HG03064 (cell line): Measurements from ENCODE around the gene GSC.

Experiments used
- ATAC-seq: cut with Tn5 transposase; IDR thresholded peaks from one replicate; pipeline ENCODE4 v1.9.1; 2021; ENCODE audit warnings: low read depth; ENCODE audit not compliant: unreplicated experiment

GSC gene

DNA sequence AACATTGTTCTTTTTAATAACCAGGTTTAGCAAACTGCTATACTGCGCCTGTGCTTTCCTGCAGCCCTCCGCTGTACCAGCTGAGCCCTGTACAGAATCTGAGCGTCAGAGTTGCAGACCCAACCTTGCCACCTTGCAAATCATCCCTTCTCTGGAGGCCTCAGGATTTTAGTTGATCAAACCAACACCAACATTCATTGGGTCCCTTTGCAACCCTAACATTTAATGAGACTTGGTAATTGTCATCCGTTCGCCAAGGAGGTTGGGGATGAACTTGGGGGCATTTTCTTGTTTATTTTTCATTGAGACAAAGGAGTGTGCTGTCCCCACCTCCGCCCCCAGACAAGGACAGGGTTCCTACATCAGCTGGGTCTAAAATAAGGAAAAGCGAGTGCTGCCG lies 2.6 kb upstream of the GSC start:
- ATAC-seq, result no peak

- ATAC-seq, result no peak
Observed at GRCh38 chr14:94771906-94772490, 2.1 kb upstream of the GSC start.

DNA sequence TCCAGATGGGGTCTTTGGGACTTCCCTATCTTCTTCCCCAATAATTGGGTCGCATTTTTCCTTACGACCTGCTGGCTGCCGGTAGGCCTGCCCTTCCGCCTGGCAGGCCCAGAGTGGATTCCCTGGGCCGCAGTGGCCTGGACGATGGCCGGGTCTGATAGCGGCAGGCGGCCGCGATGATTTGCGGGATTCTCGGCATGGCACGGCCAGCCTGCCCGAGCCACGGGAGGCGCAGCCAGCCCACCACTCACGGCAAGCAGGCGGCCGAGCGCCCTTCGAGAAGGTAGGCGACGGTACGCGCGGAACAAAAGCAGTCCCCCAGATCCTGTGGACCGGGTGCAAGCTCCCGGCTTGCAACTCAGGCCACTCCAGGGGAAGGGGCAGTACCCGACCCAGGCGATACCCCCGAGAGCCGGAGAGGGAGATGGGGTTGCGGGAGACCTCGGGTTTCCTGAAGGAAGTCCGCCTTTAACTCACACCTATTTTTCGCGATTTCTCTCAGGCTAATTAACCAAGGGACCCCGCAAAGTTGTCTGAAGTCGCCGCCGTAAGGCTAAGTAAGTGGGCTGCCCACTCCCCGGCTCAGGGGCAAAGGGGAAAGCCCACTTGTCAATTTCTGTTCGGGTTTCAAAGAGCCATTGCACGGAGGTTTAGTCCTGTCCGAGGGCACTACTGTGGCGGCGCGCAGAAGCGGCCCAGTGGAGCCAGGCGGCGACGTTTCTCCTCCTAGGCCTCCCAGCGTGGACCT lies 1.4 kb upstream of the GSC start:
- no peak for ATAC-seq

DNA sequence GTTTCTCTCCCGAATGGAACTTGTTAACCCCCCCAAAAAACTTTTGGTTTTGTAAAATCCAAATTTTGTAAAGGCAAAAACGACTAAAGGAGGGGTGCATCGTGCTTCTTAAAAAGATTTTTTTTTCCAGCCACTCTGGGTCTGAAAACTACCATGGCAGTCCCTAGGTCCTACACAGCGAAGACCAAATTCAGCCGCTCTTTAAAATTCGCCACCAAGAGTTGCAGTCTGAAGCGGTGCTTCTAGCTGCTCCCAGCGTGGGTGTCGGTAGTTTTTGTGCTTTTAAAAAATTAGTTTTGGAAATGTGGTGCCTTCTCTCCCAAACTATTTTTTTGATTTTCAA lies 873 bp upstream of the GSC start:
- no peak for ATAC-seq

DNA sequence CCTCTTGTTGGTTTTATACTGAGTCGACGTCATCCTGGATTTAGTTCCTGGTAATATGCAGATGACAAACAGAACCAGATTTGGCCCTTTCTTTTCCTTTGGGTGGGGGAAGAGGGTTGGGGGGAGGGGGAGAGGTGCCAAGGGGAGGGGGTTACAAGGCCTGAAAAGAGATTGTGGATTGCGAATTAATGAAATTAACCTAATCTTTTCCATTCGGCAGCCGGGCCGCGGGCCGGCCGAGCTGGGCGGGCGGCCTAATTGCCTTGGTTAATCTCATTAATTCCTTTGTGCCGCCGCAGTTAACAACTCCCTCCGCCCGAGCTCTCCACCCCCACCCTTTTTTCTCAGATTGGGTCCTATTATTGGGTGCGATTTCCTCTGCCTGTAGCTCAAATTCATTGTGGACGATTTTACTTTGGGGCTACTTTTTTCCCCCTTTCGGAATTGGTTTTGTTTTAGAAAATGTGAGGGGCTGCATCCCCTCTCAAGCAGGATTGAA lies 387 bp upstream of the GSC start:
- ATAC-seq, result no peak

DNA sequence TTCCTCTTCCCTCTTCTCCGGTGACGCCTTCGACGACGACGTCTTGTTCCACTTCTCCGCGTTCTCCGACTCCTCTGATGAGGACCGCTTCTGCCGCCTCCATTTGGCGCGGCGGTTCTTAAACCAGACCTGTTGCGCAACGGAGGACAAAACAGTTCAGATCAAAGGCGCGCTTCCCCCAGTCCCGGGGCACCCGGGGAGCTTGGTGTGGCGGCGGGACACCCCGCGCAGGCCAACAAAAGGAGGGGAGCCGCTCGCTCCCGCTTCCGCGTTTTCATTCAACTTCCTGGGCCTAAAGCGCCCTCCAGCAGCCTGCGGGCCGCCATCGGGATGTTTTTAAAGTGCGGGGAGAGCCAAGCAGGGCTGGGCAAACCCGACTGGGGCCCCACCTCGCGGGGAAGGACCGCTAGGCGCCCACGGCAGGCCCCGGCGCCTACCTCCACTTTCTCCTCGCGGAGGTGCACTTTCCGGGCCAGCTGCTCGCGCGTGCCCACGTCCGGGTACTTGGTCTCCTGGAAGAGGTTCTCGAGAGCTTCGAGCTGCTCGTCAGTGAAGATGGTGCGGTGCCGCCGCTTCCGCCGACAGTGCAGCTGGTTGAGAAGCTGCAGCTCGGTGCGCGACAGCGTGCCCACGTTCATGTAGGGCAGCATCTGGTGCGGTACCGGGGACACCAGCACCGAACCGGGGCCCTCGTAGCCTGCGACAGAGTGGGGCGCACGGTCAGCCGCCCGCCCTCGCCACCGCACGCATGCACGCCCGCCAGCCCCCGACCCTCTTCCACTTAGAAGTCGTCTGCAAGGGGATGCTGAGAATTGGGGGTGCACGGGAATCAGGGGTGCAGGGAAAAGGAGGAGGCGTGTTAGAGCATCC lies 1.2 kb downstream of the GSC start:
- no peak for ATAC-seq

- ATAC-seq, result no peak
Observed at GRCh38 chr14:94768141-94768520, 1.8 kb downstream of the GSC start.

DNA sequence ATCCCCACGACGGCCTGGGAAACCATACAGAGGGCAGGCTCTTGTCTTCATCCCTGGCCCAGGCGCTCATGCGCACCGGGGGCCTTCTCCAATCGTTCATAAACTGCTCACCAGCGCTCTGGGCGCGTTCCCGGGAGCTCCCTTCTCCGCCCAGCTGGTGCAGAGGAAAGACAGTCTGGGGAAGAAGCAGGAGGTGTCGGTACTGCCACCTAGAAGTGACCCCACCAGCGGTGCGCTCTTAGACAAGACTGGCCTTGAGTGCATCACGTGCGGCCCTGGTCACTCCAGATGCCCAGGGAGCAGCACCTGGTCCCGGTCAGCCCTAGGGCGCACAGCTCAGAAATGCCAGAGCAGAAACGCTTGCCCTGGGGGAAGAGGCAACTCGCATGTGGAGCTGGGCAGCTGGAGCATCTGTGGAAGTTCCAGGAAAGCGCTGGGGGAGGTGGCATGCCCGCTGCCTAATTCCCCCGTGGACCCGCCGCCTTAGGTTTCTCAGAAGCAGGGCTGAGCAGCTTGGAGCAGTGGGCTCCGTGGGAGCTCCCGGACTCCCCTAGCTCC lies 2.5 kb downstream of the GSC start:
- ATAC-seq, result no peak

DNA sequence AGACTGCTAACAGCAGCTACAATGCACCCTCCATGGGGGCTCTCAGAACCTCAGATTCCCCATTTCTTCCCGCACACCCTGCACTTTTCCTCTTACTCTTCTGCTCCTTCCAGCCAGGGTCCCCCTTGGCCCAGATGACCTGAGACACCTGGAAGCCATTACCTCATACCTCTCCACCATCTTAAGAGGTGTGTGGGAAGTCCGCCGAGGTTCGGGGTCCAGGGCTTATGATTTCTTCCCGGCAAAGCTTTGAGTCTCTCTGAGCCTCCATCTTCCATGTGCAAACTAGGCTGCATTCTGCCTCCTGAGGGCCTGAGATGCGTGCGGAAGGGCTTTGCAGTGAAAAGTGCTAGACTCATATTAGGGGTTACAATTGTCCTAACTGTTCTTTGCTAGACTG lies 5.3 kb downstream of the GSC start:
- no peak for ATAC-seq

DNA sequence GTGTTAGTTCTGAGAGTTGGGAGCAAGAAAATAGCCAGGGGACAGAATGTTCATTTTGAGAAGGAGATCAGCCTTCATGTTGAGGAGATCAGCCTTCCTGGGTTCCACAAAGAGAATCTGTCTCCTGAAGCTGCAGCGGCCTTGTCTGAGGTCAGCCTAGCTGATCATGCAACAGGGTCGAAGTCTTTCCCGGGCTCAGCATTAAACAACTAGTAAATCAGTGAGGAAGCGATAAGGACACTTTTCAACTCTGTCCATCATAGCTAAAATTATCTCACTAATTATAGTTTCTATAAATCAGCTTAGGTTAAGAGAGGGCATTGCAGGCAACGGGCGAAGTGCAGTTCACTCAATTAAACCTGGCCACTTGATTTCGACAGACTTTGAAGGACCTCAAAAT lies 7.5 kb downstream of the GSC start:
- no peak for ATAC-seq

DNA sequence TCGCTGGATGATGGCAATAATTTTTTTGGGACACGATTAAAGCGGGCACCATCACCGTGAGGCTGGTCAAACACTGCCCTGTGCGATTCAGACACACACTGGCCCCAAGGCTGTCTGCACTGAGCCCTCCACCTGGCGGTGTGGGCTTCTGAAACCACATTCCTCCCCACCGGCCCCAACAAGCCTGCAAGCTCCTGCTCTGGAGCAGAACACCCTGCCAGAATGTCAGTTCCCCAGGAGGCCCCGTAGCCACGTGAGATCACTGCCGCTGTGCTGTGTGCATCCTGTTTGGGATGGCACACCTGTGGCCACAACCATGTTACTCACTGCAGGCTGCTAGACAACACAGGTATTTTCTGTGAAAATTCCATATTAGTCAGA lies 7.9 kb downstream of the GSC start:
- no peak for ATAC-seq

GRCh38 chr14:94761348-94761996 lies 8.4 kb downstream of the GSC start:
- no peak for ATAC-seq

GRCh38 chr14:94756310-94756882 lies 13.5 kb downstream of the GSC start:
- no peak for ATAC-seq

DNA sequence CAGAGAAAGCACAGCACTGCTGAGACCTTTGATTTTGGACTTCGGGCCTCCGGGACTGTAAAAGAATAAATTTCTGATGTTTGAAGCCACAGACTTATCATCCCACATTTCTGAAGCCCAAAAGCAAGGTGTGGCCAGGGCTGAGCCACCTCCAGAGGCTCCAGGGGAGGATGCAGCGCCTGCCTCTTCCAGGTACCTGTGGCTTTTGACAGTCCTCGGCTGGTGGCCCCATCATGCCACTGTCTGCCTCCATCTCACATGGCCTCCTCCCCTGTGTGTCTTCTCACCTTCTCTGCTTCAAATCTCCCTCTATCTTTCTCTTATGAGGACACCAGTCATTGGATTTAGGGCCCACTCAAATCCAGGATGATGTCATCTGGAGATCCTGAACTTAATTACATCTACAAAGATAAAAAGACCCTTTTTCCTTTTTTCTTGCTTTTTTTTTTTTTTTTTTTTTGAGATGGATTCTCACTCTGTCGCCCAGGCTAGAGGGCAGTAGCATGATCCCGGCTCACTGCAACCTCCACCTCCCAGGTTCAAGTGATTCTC lies 15.4 kb downstream of the GSC start:
- no peak for ATAC-seq

- no peak for ATAC-seq
Observed at GRCh38 chr14:94752591-94753436, 17.1 kb downstream of the GSC start.

DNA sequence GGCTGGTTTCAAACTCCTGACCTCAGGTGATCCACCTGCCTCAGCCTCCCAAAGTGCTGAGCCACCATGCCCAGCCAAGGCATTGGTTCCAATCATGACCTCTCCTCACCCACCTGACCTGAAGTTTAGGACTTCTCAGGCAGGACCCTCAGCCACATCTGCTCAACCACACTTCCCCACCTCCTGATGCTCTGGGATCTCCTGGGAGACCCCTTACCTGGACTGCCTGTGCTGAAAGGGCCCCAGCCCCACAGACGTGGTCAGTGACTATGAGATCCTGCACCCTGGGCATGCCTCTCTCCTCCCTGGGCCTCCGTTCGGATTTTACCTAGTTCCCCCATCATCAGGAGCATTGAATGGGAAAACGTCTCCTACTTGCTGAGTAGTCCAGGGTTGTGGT lies 18.0 kb downstream of the GSC start:
- ATAC-seq, result no peak

GRCh38 chr14:94751321-94751720 lies 18.6 kb downstream of the GSC start:
- no peak for ATAC-seq

- ATAC-seq, result no peak
Observed at GRCh38 chr14:94750371-94750770, 19.5 kb downstream of the GSC start.

DNA sequence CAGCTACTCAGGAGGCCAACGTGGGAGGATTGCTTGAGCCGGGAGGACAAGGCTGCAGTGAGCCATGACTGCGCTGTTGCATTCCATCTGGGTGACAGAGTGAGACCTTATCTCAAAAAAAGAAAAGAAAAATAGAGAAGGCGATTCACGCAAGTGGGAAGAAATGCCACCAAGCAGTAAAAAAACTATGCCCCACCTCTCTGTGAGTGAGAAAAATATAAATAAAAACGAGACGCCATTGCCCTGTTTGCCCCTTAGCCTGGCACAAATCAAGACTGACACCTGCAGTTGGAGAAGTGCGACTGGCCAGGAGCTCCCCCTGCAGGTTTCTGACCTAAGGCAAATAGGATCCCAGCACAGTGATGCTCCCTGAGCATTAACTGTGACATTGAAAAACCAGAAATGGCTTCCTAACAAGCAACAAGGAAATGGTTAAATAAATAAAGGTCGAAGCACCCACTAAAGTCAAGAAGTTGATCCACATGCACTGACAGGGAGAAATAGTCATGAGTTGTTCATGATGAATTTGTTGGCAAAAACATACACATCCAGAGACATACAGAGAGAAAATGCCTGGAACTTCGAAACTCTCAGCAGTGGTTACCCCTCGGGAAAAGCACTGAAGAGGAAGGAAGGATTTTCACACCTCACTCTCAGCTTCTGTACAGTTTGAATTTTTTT lies 21.1 kb downstream of the GSC start:
- no peak for ATAC-seq
